Body of pancreas (tissue), 4 donors: ENCODE results near the gene HNRNPA2B1. TPM values are rescaled to one million over a fixed set of nuclear protein-coding genes. Genes with fewer than 3 reads are reported as not detected.

Experiments used
- ATAC-seq: fragments of 150-250 bp; one replicate; pipeline ENCODE4 v1.9.1; 2016
- DNase-seq, 4 donors: peaks; one replicate each; pipeline ENCODE4 v3.0.0-alpha.2; 2019
- H3K27ac ChIP-seq, 4 donors: fragments of 200-600 bp; sonication (generic); 1 replicate in 3 of 4; 2 replicates in 1 of 4; pipeline versions ENCODE4 v1.5.1 to v1.6.1; 2016 to 2019; ENCODE audit warnings: mild to moderate bottlenecking in 1 of 4, mixed read lengths in 1 of 4, moderate library complexity in 1 of 4
- H3K27me3 ChIP-seq, 2 donors: fragments of 200-600 bp; sonication (generic); one replicate each; pipeline ENCODE4 v1.6.0; 2016; ENCODE audit warnings: mild to moderate bottlenecking in 1 of 2
- H3K36me3 ChIP-seq, 2 donors: fragments of 200-600 bp; sonication (generic); replicated peaks in 1 of 2; 2 replicates each; pipeline ENCODE4 v1.5.1; 2016; ENCODE audit warnings: low read depth in 2 of 2; ENCODE audit not compliant: insufficient read depth in 1 of 2
- H3K4me1 ChIP-seq: fragments of 200-600 bp; sonication (generic); one replicate; pipeline ENCODE4 v1.6.0; 2016
- H3K4me3 ChIP-seq, 2 donors: fragments of 200-600 bp; sonication (generic); 1 replicate in 1 of 2; 2 replicates in 1 of 2; pipeline ENCODE4 v1.5.1; 2016 to 2019
- H3K9me3 ChIP-seq, 3 donors: fragments of 200-600 bp; sonication (generic); 1 replicate in 2 of 3; 2 replicates in 1 of 3; pipeline ENCODE4 v1.5.1; 2016
- CTCF ChIP-seq, 7 experiments: fragments of 450-650 bp in 4 of 7; fragments of 200-600 bp in 3 of 7; sonication (generic) in 3 of 7; IDR thresholded peaks; one replicate each; pipeline ENCODE4 v1.5.1; 2016 to 2019; ENCODE audit warnings: antibody characterized with exemption in 7 of 7
- POLR2A ChIP-seq, 3 donors: fragments of 450-650 bp; IDR thresholded peaks; one replicate each; pipeline ENCODE4 v1.6.1; 2016; ENCODE audit warnings: antibody characterized with exemption in 3 of 3, mild to moderate bottlenecking in 2 of 3
- WGBS, 2 donors: methylation state at CpG; one replicate each; pipeline ENCODE4 v1.1.5; 2017; 5-methylcytosine and 5-hydroxymethylcytosine counted together
- intact Hi-C: fragments of 100-400 bp; cut with DNase I; formaldehyde crosslinking; loops from one replicate; pipeline ENCODE4 v1.15.1; 2023
- total RNA-seq, 2 donors: library from RNA; depleted of rRNA; stranded (reverse); fragments of >200 nt; gene quantifications; one replicate each; pipeline ENCODE4 v1.1.0, GENCODE V29; 2016

The HNRNPA2B1 gene
- total RNA-seq, 2 donors from 2014 or later = 158 to 306 TPM

- 84 to 100% methylated on average over 1 of the region's 1 CpG for WGBS, 2 donors
- intact Hi-C loops = no loop called here
- peaks cover 22 to 61% of the 10 kb centered on the region in 2 donors for H3K36me3 ChIP-seq
These were observed 10.1 kb downstream of the HNRNPA2B1 start for GRCh38 chr7:26190417-26190869.

GRCh38 chr7:26189697-26190096, 10.8 kb downstream of the HNRNPA2B1 start:
- H3K9me3 ChIP-seq = no peaks in the 10 kb centered on the region
- H3K36me3 ChIP-seq = peaks cover 22 to 57% of the 10 kb centered on the region in 2 donors
- no peak overlapping the region for H3K4me3 ChIP-seq
- no peak for DNase-seq
- H3K27ac ChIP-seq = no peak overlapping the region
- H3K27me3 ChIP-seq = no peaks in the 10 kb centered on the region
- intact Hi-C loops = no loop called here
- peaks cover 77% of the 10 kb centered on the region for H3K4me1 ChIP-seq
- no peak for ATAC-seq
- 86 to 89% methylated on average over 3 of the region's 3 CpGs for WGBS, 2 donors
- peak in 1 of 3 donors; percentile 7 for TF ChIP-seq POLR2A (IDR thresholded peaks at IDR 0.05)
- TF ChIP-seq CTCF (IDR thresholded peaks at IDR 0.05) = no peak

More at GRCh38 chr7:26190417-26190869, 10.1 kb downstream of the HNRNPA2B1 start:
- TF ChIP-seq CTCF (IDR thresholded peaks at IDR 0.05) (no peak), POLR2A (IDR thresholded peaks at IDR 0.05) (no peak)
- no peak overlapping the region for H3K4me3 ChIP-seq
- no peak overlapping the region for H3K27ac ChIP-seq
- H3K4me1 ChIP-seq = peaks cover 78% of the 10 kb centered on the region
- ATAC-seq (no peak), DNase-seq (no peak)
- H3K9me3 ChIP-seq = no peaks in the 10 kb centered on the region
- H3K27me3 ChIP-seq = no peaks in the 10 kb centered on the region

- TF ChIP-seq CTCF (IDR thresholded peaks at IDR 0.05) (no peak), POLR2A (IDR thresholded peaks at IDR 0.05) (no peak)
- ATAC-seq = no peak
- peaks cover 22 to 55% of the 10 kb centered on the region in 2 donors for H3K36me3 ChIP-seq
- peaks cover 74% of the 10 kb centered on the region for H3K4me1 ChIP-seq
- no peaks in the 10 kb centered on the region for H3K27me3 ChIP-seq
- DNase-seq = no peak
- intact Hi-C loops = no loop called here
- peak overlapping the region in 1 of 4 donors; percentile 2 for H3K27ac ChIP-seq
- H3K9me3 ChIP-seq = no peaks in the 10 kb centered on the region
- WGBS, 2 donors = 85% methylated on average over 3 of the region's 3 CpGs
- no peak overlapping the region for H3K4me3 ChIP-seq
These were observed 11.5 kb downstream of the HNRNPA2B1 start for GRCh38 chr7:26188957-26189541.

GRCh38 chr7:26188206-26188956, 12.2 kb downstream of the HNRNPA2B1 start:
- TF ChIP-seq CTCF (IDR thresholded peaks at IDR 0.05) (no peak), POLR2A (IDR thresholded peaks at IDR 0.05) (peak in 1 of 3 donors; percentile 6)
- Histone ChIP-seq H3K36me3 (peaks cover 22 to 48% of the 10 kb centered on the region in 2 donors), H3K4me3 (no peak overlapping the region), H3K27ac (peak overlapping the region in 1 of 4 donors; percentile 2), H3K27me3 (no peaks in the 10 kb centered on the region), H3K4me1 (peaks cover 74% of the 10 kb centered on the region), H3K9me3 (no peaks in the 10 kb centered on the region)
- no peak for ATAC-seq
- 88 to 90% methylated on average over 9 of the region's 9 CpGs for WGBS, 2 donors
- no peak for DNase-seq
- intact Hi-C loops = no loop called here
